NCI-H774 (cell line): ENCODE measurements around the gene AADACL4.
"Not testable (repeated sequence)": the region's sequence is repeated elsewhere in the genome, so short reads cannot be mapped to it uniquely, and the experiment has no call there.

ENCODE experiments used
- DNase-seq: peaks from one replicate; lab custom pipeline; 2025; lab: John Stamatoyannopoulos, UW

Gene AADACL4

DNA sequence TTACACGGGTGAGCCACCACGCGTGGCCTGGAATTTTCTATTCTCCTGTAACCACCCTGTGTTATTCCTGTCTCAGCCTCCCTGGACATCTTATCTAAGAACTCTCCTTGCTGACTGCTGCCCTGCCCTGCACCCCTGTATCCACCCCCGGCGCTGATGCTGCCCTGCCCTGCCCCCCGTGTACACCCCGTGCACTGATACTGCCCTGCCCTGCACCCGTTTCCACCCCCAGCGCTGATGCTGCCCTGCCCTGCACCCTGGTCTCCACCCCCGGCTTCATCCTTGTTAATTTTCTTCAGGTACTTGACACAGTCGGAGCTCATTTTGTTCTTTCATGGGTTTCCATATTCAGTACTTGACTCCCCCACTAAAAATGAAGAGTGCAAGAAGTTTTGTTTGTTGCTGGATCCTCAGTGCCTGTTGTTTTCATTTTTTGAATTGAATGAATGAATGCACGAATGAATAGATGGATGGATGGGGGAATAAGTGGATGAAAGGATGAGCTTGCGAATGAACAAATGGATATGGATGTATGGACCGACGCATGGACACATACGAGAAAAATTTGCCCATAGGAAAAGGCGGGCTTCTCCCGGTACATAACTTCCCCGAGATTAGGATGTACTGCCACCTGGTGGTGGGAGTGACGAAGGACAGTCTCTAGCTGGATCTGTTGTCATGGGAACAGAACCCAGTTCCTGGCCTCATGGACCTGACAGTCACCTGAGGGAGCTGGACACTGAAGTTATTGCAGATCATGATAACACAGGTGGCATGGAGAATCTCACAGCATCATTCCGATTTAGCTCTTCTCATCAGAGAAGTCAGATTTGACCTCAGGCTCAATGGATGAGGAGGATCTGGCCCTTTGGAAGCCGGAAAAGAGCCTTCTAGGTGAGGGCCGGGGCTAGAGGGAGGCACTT is 14.9 kb downstream of the AADACL4 start:
- peak; percentile 50 for DNase-seq

DNA sequence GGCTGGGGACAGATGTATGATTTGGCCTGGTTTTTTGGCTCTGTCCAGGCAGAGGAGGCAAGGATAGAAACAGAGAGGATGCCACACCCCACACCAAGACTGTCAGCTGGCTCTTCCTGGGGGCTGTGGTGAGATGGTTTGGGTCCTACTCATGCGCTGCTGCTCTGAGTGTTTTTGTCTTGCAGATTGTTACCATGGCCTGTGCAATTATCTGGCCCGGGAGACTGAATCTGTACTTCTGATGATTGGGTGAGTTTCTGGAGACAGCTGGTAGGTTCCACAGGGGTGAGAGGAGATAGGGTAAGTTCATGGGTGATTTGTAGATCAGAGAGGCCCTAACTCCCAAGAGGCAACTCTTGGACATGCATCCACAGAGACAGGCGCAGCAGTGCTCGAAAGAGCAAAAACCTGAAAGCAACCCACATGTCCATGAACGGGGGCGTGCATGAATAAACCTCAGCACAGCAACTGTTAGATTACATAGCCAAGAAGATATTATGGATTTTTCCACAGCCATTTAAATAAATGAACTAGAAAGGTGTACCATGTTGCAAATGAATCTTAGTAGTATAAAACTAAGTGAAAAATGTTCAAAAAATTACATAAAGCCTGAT is 17.8 kb downstream of the AADACL4 start:
- no peak for DNase-seq

DNA sequence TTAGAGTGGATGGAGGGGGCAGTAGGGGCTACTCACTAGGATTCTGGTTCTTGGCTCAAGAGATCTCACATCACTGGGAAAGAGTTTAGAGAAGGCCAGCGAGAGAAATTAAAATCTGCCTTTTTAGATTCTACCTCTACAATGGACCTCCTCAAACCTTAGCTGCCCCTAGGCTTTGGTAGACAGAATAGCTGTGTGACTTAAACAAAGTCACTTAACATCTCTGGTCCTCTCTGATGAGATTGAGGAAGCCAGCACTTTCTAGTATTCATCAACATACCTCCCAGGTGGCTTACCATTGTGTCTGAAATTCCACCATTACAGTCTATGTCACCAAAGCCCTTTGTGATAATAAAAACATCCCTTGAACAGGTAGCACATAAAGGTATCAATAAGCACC is 18.7 kb downstream of the AADACL4 start:
- no peak for DNase-seq

DNA sequence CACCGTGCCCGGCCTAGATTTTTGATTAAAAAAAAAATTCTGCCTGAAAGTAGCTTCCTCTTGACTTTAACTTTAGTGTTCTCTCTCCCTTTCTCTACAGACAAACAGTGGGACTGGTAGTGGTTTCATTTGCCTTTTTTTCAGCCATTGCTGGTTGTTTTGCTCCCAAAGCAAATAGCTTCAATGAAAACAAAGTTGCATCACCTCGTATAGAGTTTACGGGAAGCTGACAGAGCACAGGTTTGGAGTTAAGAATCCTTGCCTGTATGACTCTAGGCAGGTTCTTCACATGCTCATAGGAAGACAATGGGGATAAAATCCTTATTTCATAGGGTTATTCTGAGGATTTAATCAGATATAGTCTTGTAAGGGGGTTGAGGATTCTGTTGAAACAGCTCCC is 21.6 kb downstream of the AADACL4 start:
- no peak for DNase-seq

DNA sequence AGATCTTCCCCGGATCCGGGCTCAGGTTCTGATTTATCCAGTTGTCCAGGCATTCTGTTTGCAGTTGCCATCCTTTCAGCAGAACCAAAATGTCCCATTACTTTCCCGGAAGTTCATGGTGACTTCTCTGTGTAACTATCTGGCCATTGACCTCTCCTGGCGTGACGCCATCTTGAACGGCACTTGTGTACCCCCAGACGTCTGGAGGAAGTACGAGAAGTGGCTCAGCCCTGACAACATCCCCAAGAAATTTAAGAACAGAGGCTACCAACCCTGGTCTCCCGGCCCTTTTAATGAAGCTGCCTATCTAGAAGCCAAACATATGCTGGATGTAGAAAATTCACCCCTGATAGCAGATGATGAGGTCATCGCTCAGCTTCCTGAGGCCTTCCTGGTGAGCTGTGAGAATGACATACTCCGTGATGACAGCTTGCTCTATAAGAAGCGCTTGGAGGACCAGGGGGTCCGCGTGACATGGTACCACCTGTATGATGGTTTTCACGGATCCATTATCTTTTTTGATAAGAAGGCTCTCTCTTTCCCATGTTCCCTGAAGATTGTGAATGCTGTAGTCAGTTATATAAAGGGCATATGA is 22.4 kb downstream of the AADACL4 start:
- no peak for DNase-seq

DNA sequence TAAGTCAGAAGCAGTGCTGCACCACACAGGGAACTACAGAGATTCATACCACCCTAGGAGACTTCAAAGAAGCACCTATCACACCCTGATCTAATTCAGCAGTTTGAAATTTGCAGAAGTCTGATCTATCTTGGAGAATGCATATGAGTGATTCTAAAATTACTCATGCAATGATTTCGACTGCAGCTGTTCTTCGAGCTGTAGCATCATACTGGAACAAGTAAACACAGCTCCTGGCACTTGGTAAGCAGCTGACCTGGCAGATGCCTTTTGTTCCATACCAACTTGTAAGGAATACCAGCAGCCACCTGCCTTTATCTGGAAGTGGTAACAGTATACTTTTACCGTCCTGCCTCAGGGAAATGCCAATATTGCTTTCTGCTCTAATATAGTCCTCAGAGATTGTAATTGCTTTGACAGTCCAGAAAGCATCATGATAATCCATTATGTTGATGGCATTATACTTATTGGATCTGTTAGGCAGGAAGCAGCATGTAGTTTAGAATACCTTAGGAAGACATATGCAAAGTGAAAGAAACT is 25.7 kb downstream of the AADACL4 start:
- DNase-seq = no peak

DNA sequence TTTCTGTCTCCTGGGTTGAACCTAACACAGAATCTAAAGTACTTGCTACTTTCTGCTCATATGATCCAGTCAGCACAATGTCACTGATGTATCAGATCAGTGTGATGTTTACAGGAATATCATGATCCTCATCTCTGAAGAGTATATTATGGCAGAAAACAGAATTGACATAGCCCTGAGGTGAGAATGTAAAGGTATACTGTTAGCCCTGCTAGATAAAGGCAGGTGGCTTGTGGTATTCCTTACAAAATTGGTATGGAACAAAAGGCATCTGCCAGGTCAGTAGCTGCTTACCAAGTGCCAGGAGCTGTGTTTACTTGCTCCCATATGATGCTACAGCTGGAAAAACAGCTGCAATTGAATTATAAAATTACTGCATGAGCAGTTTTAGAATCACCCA is 30.5 kb downstream of the AADACL4 start:
- DNase-seq = no peak

DNA sequence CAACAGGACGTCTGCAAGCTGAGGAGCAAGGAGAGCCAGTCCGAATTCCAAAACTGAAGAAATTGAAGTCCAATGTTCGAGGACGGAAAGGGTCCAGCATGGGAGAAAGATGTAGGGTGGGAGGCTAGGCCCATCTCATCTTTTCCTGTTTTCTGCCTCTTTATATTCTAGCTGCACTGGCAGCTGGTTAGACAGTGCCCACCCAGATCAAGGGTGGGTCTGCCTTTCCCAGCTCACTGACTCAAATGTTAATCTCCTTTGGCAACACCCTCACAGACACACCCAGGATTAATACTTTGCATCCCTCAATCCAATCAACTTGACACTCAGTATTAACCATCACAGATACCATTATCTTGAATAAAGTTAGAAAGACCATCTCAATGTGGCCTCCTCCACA is 32.2 kb downstream of the AADACL4 start:
- DNase-seq = not testable (repeated sequence)

DNA sequence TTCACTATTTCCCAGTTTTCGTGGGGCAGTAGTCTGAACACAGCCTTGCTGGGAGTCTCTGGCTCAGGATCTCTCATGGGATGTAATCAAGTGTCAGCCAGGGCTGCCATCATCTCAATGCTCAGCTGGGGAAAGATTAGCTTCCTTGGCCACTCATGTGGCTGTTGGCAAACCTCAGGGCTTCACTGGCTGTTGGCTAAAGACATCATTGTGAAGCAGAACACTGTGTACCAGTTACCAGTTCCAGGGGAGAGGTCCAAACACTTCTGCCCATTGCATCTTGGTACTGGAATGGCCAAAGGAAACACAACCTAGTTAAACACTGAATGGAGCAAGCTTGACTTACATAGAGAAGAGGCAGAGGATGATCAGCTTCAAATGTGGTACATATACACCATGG is 33.7 kb downstream of the AADACL4 start:
- no peak for DNase-seq

DNA sequence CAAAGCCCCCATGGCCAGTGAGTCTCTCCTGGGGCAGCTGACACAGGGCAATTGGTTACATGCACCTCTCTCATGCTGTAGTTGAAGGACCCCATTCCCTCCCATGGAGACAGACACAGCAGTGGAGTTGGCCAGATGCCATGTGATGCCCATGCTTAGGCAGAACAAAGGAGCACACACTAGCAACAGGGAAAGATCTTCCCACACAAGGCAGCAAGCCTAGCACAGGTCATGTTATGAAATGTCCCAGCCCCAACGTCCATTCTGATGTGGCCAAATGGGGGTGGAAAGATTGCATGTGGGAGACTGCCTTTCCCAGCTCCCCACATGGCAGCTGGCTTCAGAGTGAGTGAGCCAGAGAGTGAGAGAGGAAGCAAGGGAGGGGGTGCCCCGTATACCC is 34.5 kb downstream of the AADACL4 start:
- no peak for DNase-seq

DNA sequence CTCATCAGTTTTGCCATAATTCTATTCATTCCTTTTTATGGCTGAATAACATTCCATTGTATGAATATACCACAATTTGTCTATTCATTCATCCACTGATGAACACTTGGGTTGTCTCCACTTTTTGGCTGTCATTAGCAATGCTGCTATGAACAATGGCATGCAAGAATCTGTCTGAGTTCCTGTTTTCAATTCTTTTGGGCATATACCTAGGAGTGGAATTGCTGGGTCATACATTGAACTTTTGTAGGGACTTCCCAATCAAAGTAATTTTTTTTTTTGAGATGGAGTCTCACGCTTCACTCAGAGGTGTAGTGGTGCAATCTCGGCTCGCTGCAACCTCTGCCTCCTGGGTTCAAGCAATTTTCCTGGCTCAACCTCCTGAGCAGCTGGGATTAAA is 34.9 kb downstream of the AADACL4 start:
- DNase-seq = no peak

DNA sequence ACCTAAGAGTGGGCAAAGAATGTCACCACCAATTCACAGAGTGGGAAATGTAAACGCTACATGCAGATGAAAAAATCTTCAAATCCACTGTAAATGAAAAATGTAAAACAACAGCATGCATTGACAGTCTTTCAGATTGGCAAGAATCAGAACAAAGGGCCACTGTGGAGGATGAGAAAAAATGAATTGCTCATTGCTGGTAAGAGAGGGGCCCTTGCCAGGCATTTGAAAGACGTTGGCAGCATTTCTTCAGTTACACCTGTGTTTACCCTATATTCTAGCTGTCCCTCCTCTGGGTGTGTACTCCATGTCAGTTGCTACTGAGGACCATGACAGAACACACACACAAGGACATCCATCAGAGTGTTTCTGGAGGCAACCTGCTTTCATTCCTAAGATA is 46.3 kb downstream of the AADACL4 start:
- no peak for DNase-seq

DNA sequence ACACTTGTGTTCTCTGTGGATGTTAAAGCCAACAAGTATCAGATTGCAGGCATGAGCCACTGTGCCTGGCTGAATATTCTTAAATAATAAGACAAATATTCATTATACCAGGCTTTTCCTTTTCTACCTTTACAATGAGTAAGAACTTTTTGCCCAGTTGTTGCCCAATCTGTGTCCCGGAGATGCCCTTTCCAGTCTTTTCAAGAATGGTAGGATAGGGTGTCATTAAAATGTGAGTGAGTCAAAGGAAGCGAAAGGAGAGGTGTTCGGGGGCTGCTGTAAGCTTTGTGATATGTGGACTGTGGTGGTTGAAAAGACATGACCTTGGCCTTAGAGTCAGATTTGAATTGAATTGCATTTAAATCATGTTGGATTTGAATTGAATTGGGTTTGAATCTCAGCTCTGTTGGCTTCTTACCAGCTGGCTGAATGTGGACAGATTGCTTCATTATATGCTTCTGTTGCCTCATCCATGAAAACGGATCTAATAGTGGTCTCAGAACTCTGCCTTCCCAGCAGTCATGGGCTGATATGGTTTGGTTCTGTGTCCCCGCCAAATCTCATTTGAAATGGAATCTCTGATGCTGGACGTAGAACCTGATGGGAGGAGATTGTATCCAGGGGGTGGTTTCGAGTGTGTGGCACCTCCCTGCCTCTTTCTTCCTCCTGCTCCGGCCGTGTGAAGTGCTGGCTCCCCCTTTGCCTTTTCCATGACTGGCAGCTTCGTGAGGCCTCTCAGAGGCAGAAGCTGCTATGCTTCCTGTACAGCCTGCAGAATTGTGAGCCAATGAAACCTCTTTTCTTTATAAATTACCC is 49.3 kb downstream of the AADACL4 start:
- no peak for DNase-seq

DNA sequence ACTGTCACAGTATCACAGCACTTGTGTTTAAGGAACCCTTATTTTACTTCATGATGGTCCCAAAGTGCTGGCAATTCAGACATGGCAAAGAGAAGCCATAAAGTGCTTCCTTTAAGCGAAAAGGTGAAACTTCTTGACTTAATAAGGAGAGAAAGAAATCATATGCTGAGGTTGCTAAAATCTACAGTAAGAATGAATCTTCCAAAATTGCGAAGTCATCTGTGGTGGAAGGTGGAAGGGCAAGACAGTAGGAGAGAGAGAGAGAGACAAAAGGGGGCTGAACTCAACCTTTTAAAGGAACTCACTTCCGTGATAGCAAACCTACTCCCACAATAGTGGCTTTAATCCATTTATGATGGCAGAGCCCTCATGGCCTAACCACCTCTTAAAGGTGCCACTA is 52.8 kb downstream of the AADACL4 start:
- DNase-seq = no peak

DNA sequence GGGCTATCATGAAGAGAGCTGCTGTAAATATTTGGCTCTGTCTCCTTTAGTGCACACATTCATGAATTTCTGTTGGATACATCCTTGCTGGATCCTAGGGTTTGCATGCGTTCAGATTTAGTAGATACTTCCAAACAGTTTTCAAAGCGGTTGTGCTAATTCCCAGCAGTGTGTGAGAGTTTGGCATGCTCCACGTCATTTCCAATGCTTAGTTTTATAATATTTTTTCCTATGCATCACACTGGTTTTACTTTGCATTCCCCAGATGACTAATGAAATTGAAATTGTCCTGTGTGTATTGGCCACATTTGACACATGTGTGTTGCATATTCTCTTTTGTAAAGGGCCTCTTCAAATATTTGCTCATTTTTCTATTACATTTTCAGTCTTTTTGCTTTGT is 53.5 kb downstream of the AADACL4 start:
- DNase-seq = no peak

DNA sequence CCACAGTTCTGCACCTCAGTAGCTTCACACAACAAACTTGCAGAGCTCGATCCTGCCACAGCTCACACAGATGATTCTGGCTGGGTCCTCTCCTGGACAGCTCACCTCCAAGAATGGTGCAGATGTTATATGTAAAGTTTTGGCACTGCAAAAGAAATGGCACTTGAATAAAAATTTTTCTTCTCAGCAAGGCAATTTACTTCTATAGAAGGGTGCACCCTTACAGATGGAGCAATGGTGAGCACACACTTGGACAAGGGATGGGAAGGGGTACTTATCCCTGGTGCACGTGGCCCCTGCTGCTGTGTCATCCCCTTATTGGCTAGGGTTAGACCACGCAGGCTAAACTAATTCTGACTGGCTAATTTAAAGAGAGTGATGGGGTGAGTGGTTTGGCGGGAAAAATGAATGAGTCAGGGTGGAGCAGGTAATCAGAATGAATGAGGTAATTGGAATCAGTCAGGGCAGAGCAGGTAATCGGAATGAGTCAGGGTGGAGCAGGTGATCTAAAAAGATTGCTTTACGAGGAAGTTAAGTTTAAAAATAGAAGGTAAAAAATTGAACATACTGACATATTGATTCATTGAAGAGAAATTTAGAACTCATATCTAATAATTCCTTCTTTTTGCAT is 60.1 kb downstream of the AADACL4 start:
- no peak for DNase-seq

DNA sequence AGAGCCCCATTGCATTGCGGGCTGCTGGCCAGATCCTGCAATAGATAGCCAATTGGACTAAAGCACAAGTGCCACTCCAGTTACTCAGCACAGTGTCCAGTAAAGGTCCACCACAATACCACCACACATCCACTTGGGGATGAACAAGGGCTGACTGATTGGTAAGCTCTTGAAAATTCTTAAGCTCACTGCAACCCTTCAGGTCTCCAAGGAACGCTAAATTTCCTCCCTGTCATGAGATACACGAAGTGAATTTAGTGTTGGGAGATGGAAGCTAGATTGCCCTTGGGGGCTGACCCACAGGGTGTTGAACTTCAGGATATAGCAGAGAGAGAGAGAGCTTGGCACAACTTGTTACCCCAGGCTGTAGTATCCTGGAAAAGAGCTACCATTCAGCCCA is 62.2 kb downstream of the AADACL4 start:
- DNase-seq = no peak

DNA sequence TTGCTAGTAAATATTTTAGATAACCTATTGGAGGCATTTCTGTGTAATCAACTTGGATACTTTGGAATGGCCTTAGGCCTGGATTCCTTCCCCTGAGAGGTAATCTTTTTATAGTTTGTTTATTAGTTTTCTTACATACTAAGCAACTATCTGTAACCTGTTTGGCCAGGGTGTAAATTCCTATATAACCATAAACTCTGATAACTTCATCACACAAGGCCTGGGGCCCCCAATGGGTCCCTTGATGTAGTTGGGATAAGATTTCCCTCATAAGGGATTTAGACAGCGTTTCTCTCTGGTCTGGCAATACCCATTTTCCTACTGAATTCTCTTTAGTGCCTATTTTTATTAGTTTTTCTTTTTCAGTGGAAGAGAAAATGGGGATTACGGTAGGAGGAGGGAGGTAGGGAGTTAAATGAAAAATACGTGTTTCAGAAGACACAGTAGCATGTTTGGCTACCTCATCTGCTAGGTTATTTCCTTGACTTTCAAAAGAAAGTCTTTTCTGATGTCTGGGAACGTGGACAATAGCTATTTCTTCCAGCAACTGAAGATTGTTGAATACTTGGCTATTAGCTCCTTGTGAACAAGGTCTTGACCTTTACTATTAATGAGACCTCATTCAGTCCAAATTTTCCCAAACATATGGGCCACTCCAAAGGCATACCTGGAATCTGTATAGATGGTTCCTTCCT is 64.7 kb downstream of the AADACL4 start:
- DNase-seq = no peak

DNA sequence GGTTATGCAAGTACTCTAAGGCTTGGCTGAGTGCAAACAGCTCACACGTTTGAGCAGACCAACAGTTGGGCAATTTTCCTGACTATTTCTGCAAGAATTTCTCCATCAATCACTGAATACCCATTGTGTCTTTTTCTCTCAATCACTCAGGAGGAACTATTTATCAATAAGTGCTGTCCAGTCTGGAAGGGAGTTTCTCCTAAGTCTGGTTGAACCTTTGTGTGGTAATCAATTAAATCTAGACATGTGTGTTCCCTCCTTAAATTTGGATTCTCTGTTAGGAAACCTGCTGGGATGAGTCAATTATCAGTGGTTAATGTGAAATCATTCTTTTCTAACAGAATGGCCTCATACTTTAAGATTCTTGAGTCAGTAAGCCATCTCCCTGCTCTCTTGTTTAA is 65.2 kb downstream of the AADACL4 start:
- no peak for DNase-seq

DNA sequence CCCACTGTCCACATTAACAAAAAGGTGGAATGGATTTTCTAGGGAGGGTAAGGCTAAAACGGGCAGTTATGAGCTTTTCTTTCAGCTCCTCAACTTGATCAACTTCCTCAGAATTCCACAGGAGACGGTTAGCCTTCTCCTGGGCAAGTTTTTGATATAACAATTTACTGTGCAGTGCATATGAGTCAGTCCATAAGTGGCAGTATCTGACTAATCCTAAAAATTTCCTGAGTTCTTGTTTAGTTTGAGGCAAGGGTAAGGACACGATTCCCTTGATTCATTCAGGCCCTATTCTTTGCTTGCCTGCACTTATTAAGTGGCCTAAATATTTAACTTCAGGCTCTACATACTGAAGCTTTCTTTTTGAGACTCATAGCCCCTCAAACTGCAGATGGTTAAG is 65.8 kb downstream of the AADACL4 start:
- DNase-seq = no peak

DNA sequence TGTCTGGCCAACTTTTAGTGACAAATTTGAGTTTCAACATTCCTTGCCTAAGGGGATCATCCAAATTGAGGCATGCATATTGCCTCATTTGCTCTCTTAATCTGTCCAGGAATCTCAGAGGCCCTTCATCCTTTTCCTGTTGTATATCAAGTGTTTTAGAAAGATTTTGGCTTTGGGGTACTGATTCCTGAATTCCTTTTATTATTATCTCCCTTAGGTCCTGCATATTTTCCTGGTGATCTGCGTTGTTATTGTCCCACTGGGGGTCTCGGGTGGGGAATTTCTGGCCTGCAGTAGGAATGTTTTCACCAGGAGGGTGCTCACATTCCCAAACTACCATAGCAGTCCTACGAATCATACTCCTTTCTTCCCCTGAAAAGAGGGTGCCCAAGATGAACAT is 67.7 kb downstream of the AADACL4 start:
- no peak for DNase-seq
